Loucy (cell line): Measurements from ENCODE around the gene PET100.

Experiments used
- CTCF ChIP-seq: fragments of 200-600 bp; sonication (generic); conservative IDR thresholded peaks from 2 replicates; pipeline ENCODE4 v1.5.1; 2014; ENCODE audit warnings: mild to moderate bottlenecking, antibody characterized with exemption, low read length
- EZH2phosphoT487 ChIP-seq: fragments of 200-600 bp; IDR thresholded peaks from 2 replicates; pipeline ENCODE4 v1.6.1; 2018; ENCODE audit warnings: antibody characterized with exemption, mild to moderate bottlenecking, moderate library complexity, borderline replicate concordance

- TF ChIP-seq CTCF = no peak
- TF ChIP-seq EZH2phosphoT487 = no peak
Measured at GRCh38 chr19:7596211-7596937, 33.2 kb upstream of the PET100 start.
